Sigmoid colon (tissue), 4 donors: ENCODE measurements around the gene LRFN4.

Experiments
- EP300 ChIP-seq, 4 donors: sonication (generic); formaldehyde crosslinking; IDR thresholded peaks; one replicate each; pipeline ENCODE4 v1.6.1; 2017; ENCODE audit warnings: antibody characterized with exemption in 4 of 4
- POLR2A ChIP-seq, 2 donors: fragments of 450-650 bp; IDR thresholded peaks; one replicate each; pipeline ENCODE4 v1.6.1; 2016; ENCODE audit warnings: antibody characterized with exemption in 2 of 2, mild to moderate bottlenecking in 2 of 2, moderate library complexity in 2 of 2
- POLR2AphosphoS5 ChIP-seq, 4 donors: sonication (generic); formaldehyde crosslinking; IDR thresholded peaks; one replicate each; pipeline ENCODE4 v1.6.1; 2017; ENCODE audit warnings: antibody characterized with exemption in 4 of 4
- TF ChIP-seq, protein P1 (sequence below), 4 experiments: fragments of 450-650 bp in 3 of 4; fragments of 200-600 bp in 1 of 4; IDR thresholded peaks; one replicate each; pipeline ENCODE4 v1.5.1; 2016 to 2019; ENCODE audit warnings: antibody characterized with exemption in 4 of 4, mild to moderate bottlenecking in 3 of 4, moderate library complexity in 2 of 4

DNA sequence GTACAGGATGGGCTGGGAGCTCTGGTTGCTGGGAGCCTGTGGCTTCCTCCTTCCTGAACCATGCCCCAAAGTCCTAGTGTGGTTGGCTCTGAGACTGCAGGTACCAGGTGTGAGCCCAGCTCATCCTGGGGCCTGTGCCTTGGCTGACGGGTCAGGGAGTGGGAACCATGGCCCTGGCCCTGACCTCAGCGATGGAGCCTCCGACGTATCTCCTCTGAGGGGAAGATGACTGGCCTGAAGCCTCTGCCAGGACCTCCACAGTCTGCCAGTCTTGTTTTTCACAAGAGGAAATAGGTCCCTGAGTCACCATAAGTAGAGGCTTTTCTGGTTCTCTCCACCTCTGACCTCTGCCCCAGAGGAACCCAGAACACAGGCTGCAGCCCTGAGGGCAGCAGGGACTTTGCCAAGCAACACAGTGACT lies 10.2 kb upstream of the LRFN4 start:
- TF ChIP-seq, protein P1, sequence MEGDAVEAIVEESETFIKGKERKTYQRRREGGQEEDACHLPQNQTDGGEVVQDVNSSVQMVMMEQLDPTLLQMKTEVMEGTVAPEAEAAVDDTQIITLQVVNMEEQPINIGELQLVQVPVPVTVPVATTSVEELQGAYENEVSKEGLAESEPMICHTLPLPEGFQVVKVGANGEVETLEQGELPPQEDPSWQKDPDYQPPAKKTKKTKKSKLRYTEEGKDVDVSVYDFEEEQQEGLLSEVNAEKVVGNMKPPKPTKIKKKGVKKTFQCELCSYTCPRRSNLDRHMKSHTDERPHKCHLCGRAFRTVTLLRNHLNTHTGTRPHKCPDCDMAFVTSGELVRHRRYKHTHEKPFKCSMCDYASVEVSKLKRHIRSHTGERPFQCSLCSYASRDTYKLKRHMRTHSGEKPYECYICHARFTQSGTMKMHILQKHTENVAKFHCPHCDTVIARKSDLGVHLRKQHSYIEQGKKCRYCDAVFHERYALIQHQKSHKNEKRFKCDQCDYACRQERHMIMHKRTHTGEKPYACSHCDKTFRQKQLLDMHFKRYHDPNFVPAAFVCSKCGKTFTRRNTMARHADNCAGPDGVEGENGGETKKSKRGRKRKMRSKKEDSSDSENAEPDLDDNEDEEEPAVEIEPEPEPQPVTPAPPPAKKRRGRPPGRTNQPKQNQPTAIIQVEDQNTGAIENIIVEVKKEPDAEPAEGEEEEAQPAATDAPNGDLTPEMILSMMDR (IDR thresholded peaks at IDR 0.05), result no peak
- TF ChIP-seq POLR2AphosphoS5 (IDR thresholded peaks at IDR 0.05) (no peak), POLR2A (IDR thresholded peaks at IDR 0.05) (no peak), EP300 (IDR thresholded peaks at IDR 0.05) (no peak)
